Thymus (tissue), 11 donors: Measurements from ENCODE around the gene TSEN2. TPM values are rescaled to one million over a fixed set of nuclear protein-coding genes. Genes with fewer than 3 reads are reported as not detected.

ENCODE experiments used
- DNase-seq, 9 donors: peaks; one replicate each; pipeline ENCODE4 v3.0.0-alpha.2; 2013; ENCODE audit warnings: low spot score in 9 of 9, low read depth in 6 of 9, missing footprints in 1 of 9
- H3K27ac ChIP-seq, 2 donors: one replicate each; pipeline ENCODE4 v1.5.1; 2013; ENCODE audit warnings: control low read depth in 1 of 2, low read depth in 1 of 2, low read length in 1 of 2, mild to moderate bottlenecking in 1 of 2, moderate library complexity in 1 of 2
- H3K27me3 ChIP-seq, 2 donors: one replicate each; pipeline ENCODE4 v1.5.1; 2013; ENCODE audit warnings: low read length in 1 of 2; ENCODE audit not compliant: control insufficient read depth in 2 of 2, insufficient read depth in 1 of 2
- H3K36me3 ChIP-seq, 2 donors: one replicate each; pipeline ENCODE4 v1.5.1; 2013; ENCODE audit warnings: low read length in 1 of 2, mild to moderate bottlenecking in 1 of 2, moderate library complexity in 1 of 2; ENCODE audit not compliant: control insufficient read depth in 2 of 2, insufficient read depth in 2 of 2
- H3K4me1 ChIP-seq, 2 donors: one replicate each; pipeline ENCODE4 v1.5.1; 2013; ENCODE audit warnings: low read length in 2 of 2; ENCODE audit not compliant: control insufficient read depth in 2 of 2, insufficient read depth in 2 of 2
- H3K4me3 ChIP-seq, 2 donors: one replicate each; pipeline ENCODE4 v1.5.1; 2013; ENCODE audit warnings: low read length in 2 of 2, control low read depth in 1 of 2, mild to moderate bottlenecking in 1 of 2
- H3K9me3 ChIP-seq, 2 donors: one replicate each; pipeline ENCODE4 v1.5.1; 2013; ENCODE audit warnings: low read length in 1 of 2, mild to moderate bottlenecking in 1 of 2; ENCODE audit not compliant: control insufficient read depth in 2 of 2, insufficient read depth in 1 of 2
- WGBS: extraction: QIAGEN DNeasy Blood & Tissue Kit; methylation state at CpG from one replicate; pipeline ENCODE4 v1.1.7; 2013; 5-methylcytosine and 5-hydroxymethylcytosine counted together
- polyA plus RNA-seq: library from polyadenylated mRNA; stranded (reverse); fragments of 200-250 nt; gene quantifications from one replicate; pipeline ENCODE4 v1.2.3, GENCODE V29; 2013
- total RNA-seq: library from RNA; stranded (reverse); fragments of 120-200 nt; gene quantifications from one replicate; pipeline ENCODE4 v1.2.4, GENCODE V29; 2013
- donor health status: healthy.

TSEN2 gene
- total and polyA plus RNA-seq, 2 donors, result 14.8 to 18.6 TPM

GRCh38 chr3:12501360-12502020 lies 17.2 kb downstream of the TSEN2 start:
- peaks cover 41 to 48% of the 10 kb centered on the region in 2 donors for H3K36me3 ChIP-seq
- H3K4me3 ChIP-seq, result no peak overlapping the region
- no peak overlapping the region for H3K27ac ChIP-seq
- DNase-seq, result no peak
- no peaks in the 10 kb centered on the region for H3K9me3 ChIP-seq
- H3K4me1 ChIP-seq, result no peaks in the 10 kb centered on the region
- WGBS, result 98% methylated on average over 7 of the region's 7 CpGs
- no peaks in the 10 kb centered on the region for H3K27me3 ChIP-seq

GRCh38 chr3:12503126-12503957 lies 19.1 kb downstream of the TSEN2 start:
- peaks cover 32 to 44% of the 10 kb centered on the region in 2 donors for H3K36me3 ChIP-seq
- no peak for DNase-seq
- 89% methylated on average over 18 of the region's 18 CpGs for WGBS
- no peak overlapping the region for H3K4me3 ChIP-seq
- H3K4me1 ChIP-seq, result no peaks in the 10 kb centered on the region
- no peaks in the 10 kb centered on the region for H3K9me3 ChIP-seq
- H3K27me3 ChIP-seq, result no peaks in the 10 kb centered on the region
- no peak overlapping the region for H3K27ac ChIP-seq

- Histone ChIP-seq H3K27me3 (no peaks in the 10 kb centered on the region), H3K36me3 (peaks cover 22 to 31% of the 10 kb centered on the region in 2 donors), H3K4me1 (no peaks in the 10 kb centered on the region), H3K4me3 (no peak overlapping the region), H3K9me3 (no peaks in the 10 kb centered on the region), H3K27ac (no peak overlapping the region)
- no peak for DNase-seq
- WGBS, result 99% methylated on average over 5 of the region's 5 CpGs
Observed at GRCh38 chr3:12506201-12506709, 22.0 kb downstream of the TSEN2 start.

DNA sequence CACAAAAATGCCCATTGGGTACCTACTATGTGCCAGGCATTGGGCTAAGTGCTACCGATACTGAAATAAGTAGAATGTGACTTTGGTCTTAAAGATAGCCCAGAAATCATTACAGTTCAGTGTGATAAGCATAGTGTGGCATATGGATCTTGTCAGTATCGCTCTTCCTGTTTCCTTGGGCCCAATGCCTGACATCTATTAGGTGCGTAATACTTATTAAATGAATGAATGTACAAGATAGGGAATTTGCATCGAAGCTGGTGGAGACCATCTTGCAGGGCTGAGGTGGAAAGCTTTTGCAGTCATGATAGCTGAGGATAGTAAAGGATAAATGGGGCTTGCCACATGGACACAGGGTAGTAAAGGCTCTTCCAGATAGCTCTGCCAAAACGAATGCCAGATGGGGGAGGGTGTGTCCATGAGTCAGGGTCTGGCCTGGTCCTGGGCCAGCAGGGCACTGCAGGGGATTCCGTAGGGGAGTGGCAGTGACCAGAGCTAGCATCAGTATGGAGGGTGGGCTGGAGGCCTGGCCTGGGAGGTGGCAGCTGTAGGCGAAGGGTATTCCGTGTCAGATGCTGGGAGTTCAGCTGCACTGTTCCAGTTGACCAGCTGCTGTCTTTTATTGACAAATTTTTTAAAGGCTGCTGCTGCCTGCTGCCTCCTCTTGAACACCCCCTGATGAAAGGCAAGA lies 23.5 kb downstream of the TSEN2 start:
- DNase-seq, result no peak
- Histone ChIP-seq H3K36me3 (peaks cover 22 to 39% of the 10 kb centered on the region in 2 donors), H3K4me3 (no peak overlapping the region), H3K27me3 (no peaks in the 10 kb centered on the region), H3K27ac (no peak overlapping the region), H3K4me1 (no peaks in the 10 kb centered on the region), H3K9me3 (no peaks in the 10 kb centered on the region)
- 96% methylated on average over 8 of the region's 8 CpGs for WGBS

- Histone ChIP-seq H3K9me3 (no peaks in the 10 kb centered on the region), H3K4me3 (no peak overlapping the region), H3K27ac (no peak overlapping the region), H3K27me3 (no peaks in the 10 kb centered on the region), H3K4me1 (no peaks in the 10 kb centered on the region), H3K36me3 (peaks cover 22 to 38% of the 10 kb centered on the region in 2 donors)
- 94% methylated on average over 5 of the region's 5 CpGs for WGBS
- DNase-seq, result no peak
Observed at GRCh38 chr3:12508291-12508700, 24.0 kb downstream of the TSEN2 start.

DNA sequence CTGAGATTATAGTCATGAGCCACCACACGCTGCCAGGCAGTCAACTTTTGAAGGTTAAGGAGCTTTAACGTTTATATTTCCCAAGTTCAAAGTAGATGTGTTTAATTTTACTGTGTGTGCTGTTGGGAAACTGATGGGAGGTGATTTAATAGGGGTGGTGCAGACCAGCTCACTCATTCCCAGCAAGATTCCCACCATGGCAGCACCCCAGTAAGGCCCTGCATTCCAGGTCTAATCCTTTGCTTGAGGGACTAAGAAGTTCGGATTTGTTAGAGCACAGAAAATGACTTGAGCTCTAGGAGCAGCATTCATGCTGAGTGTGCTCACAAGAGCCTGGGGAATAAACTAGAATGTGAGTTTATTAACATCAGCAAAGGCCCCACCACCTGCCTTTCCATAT lies 25.2 kb downstream of the TSEN2 start:
- Histone ChIP-seq H3K4me1 (no peaks in the 10 kb centered on the region), H3K27me3 (no peaks in the 10 kb centered on the region), H3K4me3 (no peak overlapping the region), H3K36me3 (peaks cover 15 to 27% of the 10 kb centered on the region in 2 donors), H3K9me3 (no peaks in the 10 kb centered on the region), H3K27ac (no peak overlapping the region)
- DNase-seq, result no peak
- 97% methylated on average over 3 of the region's 3 CpGs for WGBS

GRCh38 chr3:12512534-12513118 lies 28.3 kb downstream of the TSEN2 start:
- DNase-seq, result no peak
- 99% methylated on average over 4 of the region's 4 CpGs for WGBS
- no peaks in the 10 kb centered on the region for H3K9me3 ChIP-seq
- no peaks in the 10 kb centered on the region for H3K27me3 ChIP-seq
- no peak overlapping the region for H3K4me3 ChIP-seq
- H3K4me1 ChIP-seq, result no peaks in the 10 kb centered on the region
- H3K27ac ChIP-seq, result no peak overlapping the region
- H3K36me3 ChIP-seq, result peaks cover 12 to 23% of the 10 kb centered on the region in 2 donors

- H3K9me3 ChIP-seq, result no peaks in the 10 kb centered on the region
- over 99% methylated on average over 5 of the region's 5 CpGs for WGBS
- H3K27me3 ChIP-seq, result no peaks in the 10 kb centered on the region
- H3K4me3 ChIP-seq, result no peak overlapping the region
- H3K4me1 ChIP-seq, result no peaks in the 10 kb centered on the region
- H3K27ac ChIP-seq, result no peak overlapping the region
- H3K36me3 ChIP-seq, result peaks cover 8 to 18% of the 10 kb centered on the region in 2 donors
- DNase-seq, result no peak
Observed at GRCh38 chr3:12513694-12514446, 29.6 kb downstream of the TSEN2 start.
